SW 1271 (cell line): Measurements from ENCODE around the gene SLC25A18.

ENCODE experiments used
- DNase-seq, 2 experiments: peaks; one replicate each; lab custom pipeline; 2025; lab: John Stamatoyannopoulos, UW

The SLC25A18 gene

DNA sequence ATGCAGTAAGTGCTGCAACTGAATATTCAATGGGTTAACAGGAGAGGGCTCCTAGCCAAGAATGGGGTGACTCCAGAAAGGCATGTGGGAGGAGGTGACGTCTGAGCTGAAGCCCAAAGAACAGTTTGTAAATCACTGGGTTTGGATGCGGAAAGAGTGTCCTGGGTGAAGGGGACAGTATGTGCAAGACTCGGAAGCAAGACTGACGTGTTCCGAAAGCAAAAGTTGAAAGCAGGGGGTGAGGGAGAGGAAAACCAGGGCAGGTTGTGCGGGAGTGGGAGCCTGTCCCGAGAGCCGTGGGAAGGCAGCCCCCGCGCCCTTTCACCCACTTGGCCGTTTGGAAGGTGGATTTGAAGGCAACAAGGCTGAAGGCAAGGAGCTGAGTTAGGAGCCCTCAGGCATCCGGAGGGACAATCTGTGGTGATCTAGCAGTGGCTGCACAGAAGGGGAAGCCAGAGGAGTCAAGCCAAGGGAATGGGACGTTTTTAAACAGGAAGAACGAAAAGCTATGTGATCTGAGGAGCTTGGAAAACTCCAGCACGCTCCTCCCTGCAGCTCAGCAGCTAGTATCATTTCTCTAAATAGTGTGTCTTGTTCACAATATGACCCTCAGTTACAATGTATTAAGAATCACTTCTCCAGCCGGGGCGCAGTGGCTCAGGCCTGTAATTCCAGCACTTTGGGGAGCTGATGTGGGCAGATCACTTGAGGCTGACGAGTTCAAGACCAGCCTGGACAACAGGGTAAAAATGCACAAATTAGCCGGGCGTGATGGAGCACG, 7.7 kb downstream of the SLC25A18 start:
- no peak for DNase-seq

DNA sequence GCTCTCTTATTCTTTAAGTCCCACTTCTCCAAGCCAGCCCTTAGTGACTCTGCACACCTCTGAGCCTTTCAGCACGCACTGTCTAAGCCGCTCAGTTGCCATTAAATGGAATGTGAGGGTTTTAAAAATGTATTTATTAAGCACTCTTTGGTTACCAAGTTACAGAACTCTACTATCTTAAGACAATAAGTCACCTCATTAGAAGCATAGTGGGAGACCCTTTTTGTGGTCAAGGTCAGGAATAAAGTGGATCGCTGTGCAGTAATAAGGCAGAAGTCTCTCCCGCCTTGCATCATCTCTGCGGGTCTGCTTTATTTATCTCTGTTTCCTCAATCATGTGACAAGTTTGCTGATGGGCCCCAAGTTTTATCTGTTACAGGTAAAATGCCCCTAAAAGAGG, 11.9 kb downstream of the SLC25A18 start:
- DNase-seq = no peak

DNA sequence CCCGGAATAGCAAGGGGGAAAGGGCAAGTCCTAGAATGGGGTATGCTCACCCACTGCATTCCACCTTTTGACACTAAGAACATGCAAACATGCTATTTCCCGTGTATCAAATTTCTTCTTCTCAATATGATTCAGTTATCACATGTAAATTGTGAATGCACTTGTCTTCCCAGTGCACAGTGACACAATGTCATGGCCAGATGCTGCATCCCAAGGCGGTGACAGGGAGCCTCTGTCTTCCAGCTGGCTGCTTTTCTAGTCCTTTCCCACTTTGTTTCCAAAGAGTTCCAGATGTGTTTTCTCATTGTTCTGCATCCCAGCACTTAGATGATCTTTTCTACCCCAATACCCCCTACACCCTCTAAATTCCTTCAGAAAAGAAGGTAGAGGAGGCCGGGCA, 12.4 kb downstream of the SLC25A18 start:
- no peak for DNase-seq

DNA sequence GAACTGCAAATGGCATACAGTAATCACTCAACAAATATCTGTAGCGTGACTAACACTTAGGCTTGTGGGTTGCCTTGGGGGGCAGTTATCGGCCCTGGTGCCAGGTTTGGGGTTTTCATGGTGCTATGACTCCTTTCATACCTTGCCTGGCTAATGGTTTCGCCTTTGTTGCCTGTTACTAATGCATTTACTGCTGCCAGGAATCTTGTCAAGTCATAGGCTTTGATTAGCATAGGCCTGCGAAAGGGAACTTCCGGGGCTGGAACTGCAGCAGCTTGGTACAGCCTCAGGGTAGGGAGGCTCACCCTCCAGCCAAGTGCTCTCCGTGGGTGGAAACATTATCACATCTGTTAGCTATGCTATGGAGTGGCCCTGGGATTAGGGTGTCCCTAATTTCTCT, 13.2 kb downstream of the SLC25A18 start:
- no peak for DNase-seq

DNA sequence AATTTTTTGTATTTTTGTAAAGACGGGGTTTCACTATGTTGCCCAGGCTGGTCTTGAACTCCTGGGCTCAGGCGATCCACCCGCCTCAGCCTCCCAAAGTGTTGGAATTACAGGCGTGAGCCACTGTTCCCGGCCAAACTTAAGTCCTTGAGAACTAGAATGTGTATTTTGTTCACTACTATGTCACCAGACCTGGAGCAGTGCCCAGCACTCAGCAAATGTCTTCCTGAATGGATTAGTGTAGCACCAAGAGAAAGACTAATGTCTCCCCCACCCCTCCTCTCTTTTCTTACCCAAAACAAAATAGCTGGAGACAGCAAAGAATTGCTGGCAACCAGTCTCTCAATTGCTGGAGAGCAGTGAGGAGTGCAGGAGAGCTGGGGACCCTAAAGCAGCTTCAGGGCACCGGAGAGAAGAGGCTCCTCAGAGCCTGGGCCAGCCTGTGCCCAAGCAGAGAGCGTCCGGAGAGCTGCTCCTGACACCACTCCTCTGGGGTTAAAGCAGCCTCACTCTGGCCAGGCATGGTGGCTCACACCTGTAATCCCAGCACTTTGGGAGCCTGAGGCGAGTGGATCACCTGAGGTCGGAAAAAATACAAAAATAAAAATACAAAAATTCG, 14.9 kb downstream of the SLC25A18 start:
- DNase-seq = no peak

DNA sequence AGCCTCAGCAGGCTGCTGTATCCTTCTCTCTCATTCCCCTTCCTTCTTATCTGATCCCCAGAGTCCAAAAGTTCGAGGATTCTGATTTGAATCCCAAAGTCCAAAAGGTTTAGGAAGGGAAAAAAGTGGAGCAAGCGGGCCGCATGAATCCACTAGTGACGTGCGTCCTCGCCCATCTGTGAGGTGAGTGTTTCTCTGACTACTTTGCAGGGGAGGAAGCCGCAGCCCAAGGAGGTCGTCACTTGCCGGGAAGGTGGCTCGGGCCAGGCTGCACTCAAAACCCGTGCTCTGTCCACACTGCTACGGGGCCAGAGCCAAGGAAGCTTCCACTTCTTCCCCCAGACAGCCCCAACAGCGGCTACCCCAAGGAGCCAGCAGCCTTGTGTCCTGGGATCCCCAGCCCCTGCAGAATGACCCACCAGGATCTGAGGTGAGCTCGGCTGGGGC, 16.3 kb downstream of the SLC25A18 start:
- no peak for DNase-seq

DNA sequence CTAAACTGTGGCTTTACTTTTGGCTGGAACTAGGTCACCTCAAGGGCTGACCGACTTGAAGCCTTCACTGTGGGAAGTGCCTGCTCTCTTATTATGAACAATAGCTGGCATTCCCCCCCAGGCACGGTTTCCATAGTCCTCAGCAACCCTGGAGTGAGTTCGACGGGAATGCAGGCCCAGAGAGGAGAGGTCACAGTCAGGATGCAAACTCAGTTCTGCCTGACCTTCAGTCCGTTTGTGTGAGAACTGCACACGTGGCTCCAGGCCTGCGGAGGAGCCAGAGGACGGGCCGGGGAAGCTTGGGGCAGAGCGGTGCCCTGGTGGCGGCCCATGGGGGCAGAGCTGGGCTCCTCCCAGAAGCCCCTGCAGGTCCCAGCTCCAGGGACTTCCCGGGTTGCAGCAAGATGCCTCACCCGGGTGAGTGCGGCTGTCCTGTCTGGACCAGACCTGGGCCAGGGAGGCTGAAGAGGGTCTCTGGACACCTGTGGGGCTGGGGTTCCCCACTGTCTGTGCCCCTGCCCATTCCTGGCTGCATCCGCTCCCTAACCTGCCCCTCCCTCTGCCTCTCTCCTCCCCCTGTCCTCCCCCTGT, 17.2 kb downstream of the SLC25A18 start:
- no peak for DNase-seq

DNA sequence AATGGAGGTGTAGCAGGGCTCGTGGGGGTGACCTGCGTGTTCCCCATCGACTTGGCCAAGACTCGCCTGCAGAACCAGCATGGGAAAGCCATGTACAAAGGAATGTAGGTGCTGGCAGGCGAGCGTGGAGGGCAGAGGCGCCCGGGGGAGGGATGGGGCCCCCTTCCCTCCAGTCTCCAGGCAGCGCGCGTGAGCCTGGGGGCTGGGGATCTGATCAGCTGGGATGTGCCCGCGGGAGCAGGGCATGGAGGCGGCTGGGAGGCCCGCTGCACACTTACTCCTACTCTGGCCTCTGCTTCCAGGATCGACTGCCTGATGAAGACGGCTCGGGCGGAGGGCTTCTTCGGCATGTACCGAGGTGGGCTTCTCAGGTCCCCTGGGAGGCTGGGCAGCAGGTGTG, 17.8 kb downstream of the SLC25A18 start:
- no peak for DNase-seq

DNA sequence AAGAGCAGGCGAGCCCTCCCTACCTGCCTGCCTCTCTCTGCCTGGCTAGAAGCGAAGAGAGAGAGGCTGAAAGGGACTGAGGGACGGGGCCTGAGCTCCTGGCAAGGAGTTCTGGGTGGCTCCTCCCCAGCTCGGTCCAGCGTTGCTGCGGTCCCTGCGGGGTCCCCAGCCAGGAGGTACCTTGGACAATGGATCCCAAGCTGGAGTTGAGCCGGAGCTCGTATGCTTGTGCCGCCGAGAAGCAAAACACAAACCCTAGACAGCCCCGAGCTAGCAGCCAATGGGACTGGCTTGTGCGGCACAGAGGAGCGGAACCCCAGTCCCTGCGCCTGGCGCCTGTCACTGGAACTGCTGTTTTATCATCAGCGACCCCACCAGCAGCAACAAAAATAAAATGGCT, 18.3 kb downstream of the SLC25A18 start:
- DNase-seq = no peak

DNA sequence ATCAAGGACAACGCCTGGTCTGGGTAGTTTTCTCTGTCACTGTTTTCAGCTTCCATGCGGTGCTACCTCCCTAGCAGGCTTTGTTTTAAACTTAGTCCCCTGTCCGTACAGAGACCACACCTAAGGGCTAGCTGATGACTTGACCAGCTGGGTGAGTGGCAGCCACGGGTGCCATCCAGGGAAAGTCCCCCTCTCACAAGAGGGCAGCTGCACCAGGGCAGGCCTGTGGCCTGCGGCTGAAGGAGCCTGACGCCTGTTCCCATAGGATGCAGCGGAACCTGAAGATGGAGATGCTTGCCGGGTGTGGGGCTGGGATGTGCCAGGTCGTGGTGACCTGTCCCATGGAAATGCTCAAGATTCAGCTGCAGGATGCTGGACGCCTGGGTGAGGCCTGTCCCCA, 19.9 kb downstream of the SLC25A18 start:
- DNase-seq = no peak

DNA sequence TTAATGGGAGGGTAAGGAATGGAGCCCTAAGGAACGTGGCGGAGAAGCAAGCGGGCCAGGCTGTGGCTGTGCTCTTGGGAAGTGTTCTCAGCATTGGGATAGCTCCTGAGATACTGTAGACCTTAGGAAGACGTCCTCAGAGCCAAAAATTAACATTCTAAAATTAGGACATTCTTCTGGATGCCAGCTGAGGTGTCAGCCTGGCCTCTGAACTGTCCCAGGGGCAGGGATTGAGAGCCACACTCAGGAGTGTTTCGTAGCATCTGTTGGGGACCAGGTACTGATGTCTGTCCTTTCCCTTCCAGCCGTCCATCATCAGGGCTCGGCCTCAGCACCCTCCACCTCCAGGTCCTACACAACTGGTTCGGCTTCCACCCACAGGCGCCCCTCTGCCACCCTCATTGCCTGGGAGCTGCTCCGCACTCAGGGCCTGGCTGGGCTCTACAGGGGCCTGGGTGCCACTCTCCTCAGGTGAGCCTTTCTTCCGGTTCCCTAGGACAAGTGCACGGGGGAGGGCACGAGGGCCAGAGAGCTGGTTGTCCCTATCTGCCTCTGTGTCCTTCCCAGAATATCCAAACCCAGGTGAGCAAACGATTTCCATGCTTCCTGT, 23.6 kb downstream of the SLC25A18 start:
- DNase-seq = no peak

DNA sequence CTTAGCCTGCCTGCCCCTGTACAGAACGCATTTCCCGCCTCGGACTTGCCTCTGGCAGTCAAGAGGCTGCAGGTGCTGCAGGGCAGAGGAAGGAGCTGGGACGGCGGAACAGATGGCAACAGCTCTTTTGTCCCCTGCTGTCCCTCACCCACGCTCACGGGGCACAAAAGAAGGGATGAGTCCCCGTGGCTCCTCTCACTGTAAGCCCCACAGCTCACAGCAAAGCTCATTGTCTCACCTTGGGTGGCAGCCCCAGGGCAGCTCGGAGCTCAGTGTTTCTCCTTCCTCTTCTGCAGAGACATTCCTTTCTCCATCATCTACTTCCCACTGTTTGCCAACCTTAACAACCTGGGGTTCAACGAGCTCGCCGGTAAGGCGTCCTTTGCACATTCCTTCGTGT, 24.3 kb downstream of the SLC25A18 start:
- DNase-seq = no peak

DNA sequence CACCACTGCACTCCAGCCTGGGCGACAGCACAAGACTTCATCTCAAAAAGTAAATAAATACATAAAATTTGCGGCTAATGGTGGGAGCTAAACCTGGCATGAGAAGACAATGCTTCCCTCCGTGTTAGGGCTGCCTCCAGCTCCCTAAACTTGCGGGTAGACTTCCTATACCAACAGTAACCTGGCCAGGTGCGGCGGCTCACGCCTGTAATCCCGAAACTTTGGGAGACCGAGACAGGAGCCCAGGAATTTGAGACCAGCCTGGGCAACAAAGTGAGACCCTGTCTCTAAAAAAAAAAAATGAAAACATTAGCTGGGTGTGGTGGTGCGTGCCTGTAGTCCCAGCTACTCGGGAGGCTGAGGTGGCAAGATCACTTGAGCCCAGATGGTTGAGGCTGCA, 25.3 kb downstream of the SLC25A18 start:
- no peak for DNase-seq

DNA sequence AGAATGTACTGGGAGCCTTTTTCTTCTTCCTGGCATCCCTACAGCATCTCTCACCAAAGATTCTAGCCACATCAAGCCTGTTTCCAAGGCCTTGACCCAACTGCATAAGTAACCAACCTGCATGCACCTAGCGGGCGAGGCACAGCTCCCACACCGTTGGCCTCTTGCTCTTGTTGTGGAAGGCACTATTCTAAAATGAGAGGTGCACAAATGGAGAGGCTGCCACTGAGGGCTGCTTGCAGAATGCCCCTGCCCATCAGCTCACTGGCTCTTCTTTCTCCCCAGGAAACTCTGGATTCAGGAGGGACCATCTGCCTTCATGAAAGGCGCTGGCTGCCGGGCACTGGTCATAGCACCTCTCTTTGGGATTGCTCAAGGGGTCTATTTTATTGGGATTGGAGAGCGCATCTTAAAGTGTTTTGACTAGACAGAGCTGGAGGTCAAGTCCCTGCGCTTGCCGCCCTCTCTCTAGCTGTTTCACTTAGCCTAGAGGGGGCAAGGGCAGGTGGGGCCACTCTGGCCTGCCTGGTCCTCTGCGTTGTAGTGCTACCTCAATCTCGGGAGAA, 26.6 kb downstream of the SLC25A18 start:
- no peak for DNase-seq

DNA sequence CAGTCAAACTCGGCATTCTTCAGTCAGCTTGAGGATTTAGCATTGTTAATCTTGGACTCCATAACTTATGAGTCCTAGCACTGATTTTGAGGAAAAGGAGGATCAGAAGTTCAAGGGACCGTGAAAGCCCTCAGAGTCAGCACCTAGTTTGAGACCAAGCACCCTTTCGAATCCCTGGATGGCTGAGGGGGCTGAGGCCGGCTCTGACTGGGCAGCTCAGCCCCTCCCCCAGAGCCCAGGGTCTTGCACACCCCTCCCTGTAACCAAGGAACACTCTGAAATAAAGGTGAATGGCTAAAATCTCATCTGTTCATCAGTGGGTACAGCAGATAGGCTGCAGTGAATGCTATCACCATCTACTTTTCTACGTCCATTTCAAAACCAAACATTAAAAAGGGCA, 27.3 kb downstream of the SLC25A18 start:
- DNase-seq = no peak

DNA sequence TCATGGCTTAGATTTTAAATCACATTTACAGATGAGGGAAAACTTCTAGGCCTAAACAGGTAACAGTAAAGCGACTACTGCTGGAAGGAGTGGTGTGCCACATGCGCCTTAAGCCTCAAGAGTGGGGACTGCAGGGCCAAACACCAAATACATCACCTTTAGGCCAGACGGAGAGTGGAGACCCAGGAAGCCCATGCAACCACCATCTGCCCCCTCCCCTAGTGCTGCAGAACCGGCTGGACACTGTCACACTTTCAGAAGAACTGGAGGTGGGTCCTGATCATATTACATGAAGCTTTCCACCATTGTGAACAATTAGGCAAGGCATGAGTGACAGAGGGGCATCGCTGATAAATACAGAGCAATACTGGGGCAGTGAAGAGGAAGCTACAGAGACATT, 28.9 kb downstream of the SLC25A18 start:
- DNase-seq = no peak

DNA sequence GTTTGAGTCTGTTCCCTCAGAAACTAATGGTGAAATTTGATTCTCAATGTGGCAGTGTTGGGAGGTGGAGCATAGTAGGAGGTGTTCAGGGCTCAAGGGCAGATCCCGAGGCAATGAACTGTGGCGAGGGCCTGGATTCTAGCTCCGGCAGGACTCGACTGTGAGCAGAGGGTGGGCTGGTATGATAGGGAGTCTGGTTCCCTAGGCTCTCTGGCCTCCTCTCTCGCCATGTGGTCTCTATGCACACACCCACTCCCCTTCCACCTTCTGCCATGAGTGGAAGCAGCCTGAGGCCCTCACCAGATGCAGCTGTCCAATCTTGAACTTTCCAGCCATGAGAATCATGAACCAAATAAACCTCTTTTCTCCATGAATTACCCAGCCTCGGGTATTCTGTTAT, 32.9 kb downstream of the SLC25A18 start:
- DNase-seq = no peak

DNA sequence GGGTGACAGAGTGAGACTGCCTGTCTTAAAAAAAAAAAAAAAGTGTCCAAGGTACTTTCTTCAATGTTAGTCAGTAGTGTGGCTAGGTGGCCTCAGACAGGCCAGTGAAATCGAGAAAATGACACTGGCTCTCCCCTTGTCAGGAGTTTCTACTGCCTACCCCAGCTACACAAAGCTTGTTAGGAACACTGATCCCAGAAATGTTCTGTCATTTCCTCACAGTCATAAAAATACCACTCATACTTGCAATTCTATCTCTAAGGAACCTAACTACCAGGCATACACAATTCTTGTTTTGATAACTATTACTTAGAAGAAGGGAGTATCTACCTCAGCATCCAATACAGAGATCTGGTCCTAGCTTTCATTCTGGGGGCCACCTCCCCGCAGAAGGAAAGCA, 33.9 kb downstream of the SLC25A18 start:
- no peak for DNase-seq

DNA sequence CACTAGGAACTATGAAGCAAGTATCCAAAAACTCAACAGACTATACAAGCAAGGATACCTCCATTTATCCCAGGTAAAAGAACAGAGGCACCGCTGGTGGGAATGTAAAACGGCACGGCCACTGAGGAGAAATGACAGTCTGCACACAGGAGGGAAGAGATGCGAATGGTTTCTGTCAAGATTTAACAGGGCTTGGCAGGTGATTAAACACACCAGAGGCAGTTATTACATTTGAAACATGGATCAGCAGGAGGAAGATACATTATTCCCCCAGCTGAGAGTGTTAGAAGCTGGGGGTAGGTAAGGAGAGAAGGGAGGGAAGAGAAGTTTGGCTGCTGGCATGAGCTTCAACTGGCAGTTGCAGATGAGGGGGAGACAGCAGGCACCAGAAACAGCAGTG, 35.0 kb downstream of the SLC25A18 start:
- DNase-seq = no peak

DNA sequence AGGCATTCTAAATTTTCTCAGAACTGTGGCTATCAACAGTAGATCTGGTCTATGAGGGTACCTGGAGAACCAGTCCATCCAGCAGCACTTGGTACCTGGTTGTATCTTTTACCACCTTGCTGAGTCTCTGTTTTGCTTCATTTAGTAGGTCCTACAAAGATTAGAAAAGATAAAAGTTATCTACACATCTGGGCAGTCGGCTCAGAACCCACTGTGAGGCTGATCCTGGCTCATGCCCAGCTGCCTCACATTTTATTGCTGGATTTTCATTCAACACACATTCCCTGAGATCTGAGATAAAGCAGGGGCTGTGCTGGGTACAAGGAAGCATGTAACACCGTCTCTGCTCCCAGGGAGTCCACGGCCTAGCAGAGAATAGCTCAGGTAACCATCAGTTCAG, 37.7 kb downstream of the SLC25A18 start:
- DNase-seq = no peak

DNA sequence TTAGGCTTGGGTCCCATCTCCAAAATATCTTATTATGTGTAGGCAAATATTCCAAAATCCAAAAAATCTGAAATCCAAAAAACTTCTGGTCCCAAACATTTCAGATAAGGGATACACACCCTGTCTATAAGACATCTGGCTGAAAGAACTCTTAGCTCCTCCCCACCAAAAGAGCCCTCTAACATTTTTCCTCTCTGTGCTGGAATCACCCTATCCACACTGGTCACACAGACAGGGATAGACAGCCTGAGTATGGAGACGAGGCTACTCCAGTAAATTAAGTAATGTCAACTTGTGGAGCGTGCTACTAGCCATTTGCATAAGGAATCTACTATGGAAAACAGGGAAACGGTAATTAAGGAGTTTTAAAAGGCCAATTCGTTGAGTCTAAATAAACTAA, 40.4 kb downstream of the SLC25A18 start:
- DNase-seq = no peak

DNA sequence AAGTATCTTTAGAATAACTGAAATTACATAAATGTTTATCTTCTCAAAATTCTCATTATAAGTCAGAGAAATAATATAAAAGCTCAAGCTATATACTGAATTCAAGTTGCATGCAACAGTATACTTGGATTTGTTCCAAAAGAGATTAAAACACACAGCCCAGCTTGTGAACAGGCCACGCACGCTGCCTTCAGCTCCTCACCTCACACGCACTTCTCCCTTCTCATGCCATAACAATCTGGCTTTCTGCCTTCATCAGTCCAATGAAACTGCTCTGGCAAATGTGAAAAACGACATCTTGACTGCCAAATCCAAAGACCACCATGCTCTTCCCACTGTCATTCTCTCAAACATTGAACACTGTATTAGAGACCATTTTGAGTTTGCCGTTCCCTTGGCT, 43.2 kb downstream of the SLC25A18 start:
- no peak for DNase-seq
